ENCODE measurements around the gene VGLL4. TPM values are rescaled to one million over a fixed set of nuclear protein-coding genes. Genes with fewer than 3 reads are reported as not detected.

VGLL4 gene
- total RNA-seq, 1 experiment from 2014 or later: 26.9 TPM

- Histone ChIP-seq H3K27ac (ENCODE audit: low read depth, low read length) (no peak overlapping the region), H3K79me2 (ENCODE audit: insufficient read depth, low read length) (no peaks in the 10 kb centered on the region), H2AFZ (ENCODE audit: low read depth, low read length, poor library complexity, severe bottlenecking) (no peak overlapping the region), H3K4me2 (ENCODE audit: low read length) (no peak overlapping the region), H3K9me3 (ENCODE audit: control insufficient read depth in 1 of 2, insufficient read depth in 1 of 2, low read depth in 1 of 2, low read length in 2 of 2) (no peaks in the 10 kb centered on the region), H3K36me3 (ENCODE audit: control insufficient read depth in 1 of 2, insufficient read depth in 2 of 2, low read length in 2 of 2) (no peaks in the 10 kb centered on the region), H3K4me1 (ENCODE audit: control insufficient read depth in 1 of 2, insufficient read depth in 2 of 2, low read length in 2 of 2) (peaks cover 0 to 11% of the 10 kb centered on the region in 2 experiments; a peak in 2 of 4 replicates), H3K9me2 (ENCODE audit: insufficient read depth) (no peaks in the 10 kb centered on the region), H4K20me1 (ENCODE audit: insufficient read depth) (no peaks in the 10 kb centered on the region), H3K4me3 (replicated peaks in 1 of 2; ENCODE audit: low read depth in 1 of 2, low read length in 2 of 2) (no peak overlapping the region), H3K27me3 (ENCODE audit: insufficient read depth, low read length) (no peaks in the 10 kb centered on the region), H3K9ac (ENCODE audit: low read length) (no peak overlapping the region)
- TF ChIP-seq YY1 (IDR thresholded peaks at IDR 0.05; ENCODE audit: extremely low read depth, insufficient replicate concordance, low read depth, low read length) (no peak), POLR2A (IDR thresholded peaks at IDR 0.05; ENCODE audit: borderline replicate concordance, extremely low read depth, insufficient read depth, insufficient read length) (no peak), POLR2AphosphoS5 (IDR thresholded peaks at IDR 0.05; ENCODE audit: low read depth, low read length) (no peak), MAX (IDR thresholded peaks at IDR 0.05) (no peak), REST (IDR thresholded peaks at IDR 0.05; ENCODE audit: low read depth) (no peak)
- ChIA-PET POLR2A (no interaction called here), CTCF (no interaction called here), RAD21 (ENCODE audit: low non-redundant PET in 1 of 2, low total read pairs in 2 of 2, uncharacterized antibody in 2 of 2, unreplicated experiment in 2 of 2) (no interaction called here)
- BruUV-seq (replicated peaks): no TSS peak
- intact Hi-C loops (cut with micrococcal nuclease): no loop called here
- DNase-seq (ENCODE audit: low read depth, low spot score) (no peak), ATAC-seq (no peak)
These were observed 106.6 kb downstream of the VGLL4 start for GRCh38 chr3:11536936-11537612.
